Measurements from ENCODE around the gene SOCS1. TPM values are rescaled to one million over a fixed set of nuclear protein-coding genes. Genes with fewer than 3 reads are reported as not detected.
"Not testable (repeated sequence)": the region's sequence is repeated elsewhere in the genome, so short reads cannot be mapped to it uniquely, and the experiment has no call there.

SOCS1 gene
- polyA plus RNA-seq, 1 experiment: 11.6 TPM

DNA sequence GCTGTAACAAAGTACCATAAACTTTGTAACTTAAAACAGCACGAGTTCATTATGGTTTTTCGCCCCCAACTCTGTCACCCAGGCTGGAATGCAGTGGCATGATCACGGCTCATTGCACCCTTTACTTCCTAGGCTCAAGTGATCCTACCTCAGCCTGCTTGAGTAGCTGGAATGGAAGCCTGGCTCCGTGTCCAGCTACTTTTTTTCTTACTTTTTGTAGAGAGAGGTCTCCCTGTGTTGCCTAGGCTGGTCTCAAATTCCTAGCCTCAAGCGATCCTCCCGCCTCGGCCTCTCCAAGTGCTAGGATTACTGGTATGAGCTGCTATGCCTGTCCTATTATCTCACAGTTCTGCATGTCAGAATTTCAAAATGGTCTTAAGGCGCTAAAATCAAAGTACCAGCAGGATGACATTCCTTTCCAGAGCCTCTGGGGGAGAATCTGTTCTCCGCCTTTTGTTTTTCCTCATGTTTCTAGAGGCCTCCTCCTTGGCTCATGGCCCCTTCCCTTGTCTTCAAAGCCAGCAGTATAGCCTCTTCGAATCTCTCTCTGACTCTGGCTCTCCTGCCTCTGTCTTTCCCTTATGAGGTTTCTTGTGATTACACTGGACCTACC, 35.2 kb upstream of the SOCS1 start:
- ChIA-PET POLR2A (no interaction called here), CTCF (interaction anchor here (0.7 kb wide), 1 partner anchor 36 kb away, joined by 3 read pairs; no protein-coding TSS in a partner anchor)
- peaks cover 14% of the 10 kb centered on the region for H3K27me3 ChIP-seq (ENCODE audit: control insufficient read depth, insufficient read depth, low read length)
- no peak for DNase-seq (ENCODE audit: low read depth, low spot score)
- H3K4me3 ChIP-seq (ENCODE audit: low read depth, low read length): no peak overlapping the region
- TF ChIP-seq, protein P1, sequence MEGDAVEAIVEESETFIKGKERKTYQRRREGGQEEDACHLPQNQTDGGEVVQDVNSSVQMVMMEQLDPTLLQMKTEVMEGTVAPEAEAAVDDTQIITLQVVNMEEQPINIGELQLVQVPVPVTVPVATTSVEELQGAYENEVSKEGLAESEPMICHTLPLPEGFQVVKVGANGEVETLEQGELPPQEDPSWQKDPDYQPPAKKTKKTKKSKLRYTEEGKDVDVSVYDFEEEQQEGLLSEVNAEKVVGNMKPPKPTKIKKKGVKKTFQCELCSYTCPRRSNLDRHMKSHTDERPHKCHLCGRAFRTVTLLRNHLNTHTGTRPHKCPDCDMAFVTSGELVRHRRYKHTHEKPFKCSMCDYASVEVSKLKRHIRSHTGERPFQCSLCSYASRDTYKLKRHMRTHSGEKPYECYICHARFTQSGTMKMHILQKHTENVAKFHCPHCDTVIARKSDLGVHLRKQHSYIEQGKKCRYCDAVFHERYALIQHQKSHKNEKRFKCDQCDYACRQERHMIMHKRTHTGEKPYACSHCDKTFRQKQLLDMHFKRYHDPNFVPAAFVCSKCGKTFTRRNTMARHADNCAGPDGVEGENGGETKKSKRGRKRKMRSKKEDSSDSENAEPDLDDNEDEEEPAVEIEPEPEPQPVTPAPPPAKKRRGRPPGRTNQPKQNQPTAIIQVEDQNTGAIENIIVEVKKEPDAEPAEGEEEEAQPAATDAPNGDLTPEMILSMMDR (IDR thresholded peaks at IDR 0.05; ENCODE audit: low read depth, low read length): no peak
- H3K27ac ChIP-seq (ENCODE audit: low read depth, low read length): no peak overlapping the region
- no peaks in the 10 kb centered on the region for H3K9me3 ChIP-seq (ENCODE audit: control insufficient read depth, insufficient read depth, low read length)

DNA sequence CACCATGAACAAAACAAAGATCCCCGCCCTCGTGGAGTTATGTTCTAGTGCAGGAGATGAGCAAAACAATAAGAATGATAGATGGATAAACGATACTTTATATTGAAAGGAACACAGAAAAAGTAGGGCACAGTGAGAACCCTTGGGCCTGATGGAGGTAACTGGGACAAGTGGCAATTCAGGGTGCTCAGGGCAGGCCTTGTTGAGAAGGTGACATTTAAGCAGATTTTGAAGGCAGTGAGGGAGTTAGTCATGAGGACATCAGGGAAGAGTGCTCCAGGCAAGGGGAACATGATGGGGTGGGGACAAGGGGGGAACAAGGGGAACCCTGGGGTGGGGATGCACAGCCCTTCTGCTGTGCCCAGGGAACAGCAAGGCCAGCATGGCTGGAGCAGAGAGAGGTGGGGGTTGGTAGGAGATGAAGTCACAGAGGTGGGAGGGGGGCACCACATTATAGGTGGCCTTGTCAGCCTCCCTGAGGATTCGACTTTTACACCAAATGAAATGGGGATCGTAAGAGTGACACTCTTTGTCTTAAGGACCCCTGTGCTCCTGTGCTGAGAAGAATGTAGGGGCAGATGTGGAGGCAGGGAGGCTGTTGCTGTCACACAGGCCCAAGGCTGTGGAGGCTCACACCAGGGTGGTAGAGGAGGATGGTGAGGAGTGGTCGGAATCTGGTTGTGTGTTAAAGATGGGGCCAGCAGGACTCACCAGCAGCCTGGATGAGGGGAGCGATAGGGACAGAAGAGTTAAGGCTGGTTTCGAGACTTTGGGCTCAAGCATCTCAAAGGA, 34.3 kb upstream of the SOCS1 start:
- ChIA-PET CTCF (no interaction called here), POLR2A (no interaction called here)
- TF ChIP-seq, protein P1 (IDR thresholded peaks at IDR 0.05; ENCODE audit: low read depth, low read length): no peak
- DNase-seq (ENCODE audit: low read depth, low spot score): no peak
- Histone ChIP-seq H3K4me3 (ENCODE audit: low read depth, low read length) (no peak overlapping the region), H3K9me3 (ENCODE audit: control insufficient read depth, insufficient read depth, low read length) (no peaks in the 10 kb centered on the region), H3K27me3 (ENCODE audit: control insufficient read depth, insufficient read depth, low read length) (peaks cover 12% of the 10 kb centered on the region), H3K27ac (ENCODE audit: low read depth, low read length) (no peak overlapping the region)

DNA sequence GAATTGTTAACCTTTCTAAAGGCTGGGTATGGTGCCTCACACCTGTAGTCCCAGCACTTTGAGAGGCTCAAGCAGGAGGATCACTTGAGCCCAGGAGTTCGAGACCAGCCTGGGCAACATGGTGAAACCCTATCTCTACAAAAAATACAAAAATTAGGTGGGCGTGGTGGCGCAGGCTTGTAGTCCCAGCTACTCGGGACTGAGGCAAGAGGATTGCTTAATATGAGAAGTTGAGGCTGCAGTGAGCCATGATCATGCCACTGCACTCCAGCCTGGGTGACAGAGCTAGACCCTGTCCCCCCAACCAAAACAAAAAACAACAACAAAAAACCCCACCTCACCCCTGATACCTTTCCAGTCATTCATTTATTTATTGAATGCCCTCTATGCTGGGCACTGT, 33.7 kb upstream of the SOCS1 start:
- POLR2A ChIA-PET; H3K9me3 ChIP-seq (ENCODE audit: control insufficient read depth, insufficient read depth, low read length); H3K27ac ChIP-seq (ENCODE audit: low read depth, low read length); H3K4me3 ChIP-seq (ENCODE audit: low read depth, low read length); DNase-seq (ENCODE audit: low read depth, low spot score); CTCF ChIA-PET: not testable (repeated sequence)
- H3K27me3 ChIP-seq (ENCODE audit: control insufficient read depth, insufficient read depth, low read length): peaks cover 12% of the 10 kb centered on the region

- TF ChIP-seq, protein P1 (IDR thresholded peaks at IDR 0.05; ENCODE audit: low read depth, low read length): no peak
- POLR2A ChIA-PET: no interaction called here
- no peaks in the 10 kb centered on the region for H3K9me3 ChIP-seq (ENCODE audit: control insufficient read depth, insufficient read depth, low read length)
- H3K27me3 ChIP-seq (ENCODE audit: control insufficient read depth, insufficient read depth, low read length): peaks cover 12% of the 10 kb centered on the region
- CTCF ChIA-PET: interaction anchor here (1.0 kb wide), 1 partner anchor 325 kb away, joined by 6 read pairs; no protein-coding TSS in a partner anchor
- DNase-seq (ENCODE audit: low read depth, low spot score): no peak
- H3K27ac ChIP-seq (ENCODE audit: low read depth, low read length): no peak overlapping the region
- no peak overlapping the region for H3K4me3 ChIP-seq (ENCODE audit: low read depth, low read length)
These were observed 33.2 kb upstream of the SOCS1 start for GRCh38 chr16:11289202-11289601.

- Histone ChIP-seq H3K4me3 (ENCODE audit: low read depth, low read length) (no peak overlapping the region), H3K9me3 (ENCODE audit: control insufficient read depth, insufficient read depth, low read length) (no peaks in the 10 kb centered on the region), H3K27me3 (ENCODE audit: control insufficient read depth, insufficient read depth, low read length) (peaks cover 16% of the 10 kb centered on the region), H3K27ac (ENCODE audit: low read depth, low read length) (no peak overlapping the region)
- ChIA-PET POLR2A (no interaction called here), CTCF (interaction anchor here (0.6 to 1.1 kb wide), 2 partner anchors 322 to 332 kb away, joined by 3 read pairs; no protein-coding TSS in a partner anchor)
- DNase-seq (ENCODE audit: low read depth, low spot score): no peak
- TF ChIP-seq, protein P1 (IDR thresholded peaks at IDR 0.05; ENCODE audit: low read depth, low read length): no peak
These were observed 29.8 kb upstream of the SOCS1 start for GRCh38 chr16:11285842-11286241.

Data from AG04450 (cell line).